Activated CD4-positive, alpha-beta T cell treated with anti-CD3 and anti-CD28 coated beads, Interleukin-2, amount 10 ng/mL, durations not matched to agents 7 days and 5 days (primary cell): ENCODE results near the gene RFTN1. TPM values are rescaled to one million over a fixed set of nuclear protein-coding genes. Genes with fewer than 3 reads are reported as not detected.

Experiments used
- total RNA-seq, 2 experiments: library from RNA; stranded (reverse); gene quantifications; one replicate each; pipeline ENCODE4 v1.2.3, GENCODE V29; 2021

Gene RFTN1
- total RNA-seq, 2 experiments from 2014 or later, result 57.3 to 57.9 TPM

Other genes with a start within 250 kb of the RFTN1 start
- gene DPH3, start 248.8 kb downstream of the RFTN1 start, total RNA-seq, result 10 to 100 TPM; 12.6 to 14.4 TPM
- 10 to 100 TPM; 64.0 to 70.4 TPM for gene OXNAD1, start 248.5 kb downstream of the RFTN1 start, total RNA-seq
- not detected for gene DAZL, start 91.7 kb upstream of the RFTN1 start, total RNA-seq